Thyroid gland (tissue), 4 donors: ENCODE measurements around the gene SLC22A1. TPM values are rescaled to one million over a fixed set of nuclear protein-coding genes. Genes with fewer than 3 reads are reported as not detected.

Experiments used
- DNase-seq, 2 donors: peaks; one replicate each; pipeline ENCODE4 v3.0.0-alpha.2; 2019
- H3K27ac ChIP-seq, 3 donors: fragments of 200-600 bp; sonication (generic); 1 replicate in 2 of 3; 2 replicates in 1 of 3; pipeline ENCODE4 v1.5.1; 2016 to 2019; ENCODE audit warnings: mild to moderate bottlenecking in 1 of 3, moderate library complexity in 1 of 3
- H3K27me3 ChIP-seq: fragments of 200-600 bp; sonication (generic); one replicate; pipeline ENCODE4 v1.5.1; 2019
- H3K36me3 ChIP-seq, 2 donors: fragments of 200-600 bp; sonication (generic); one replicate each; pipeline ENCODE4 v1.5.1; 2016 to 2019
- H3K4me1 ChIP-seq, 2 donors: fragments of 200-600 bp; sonication (generic); one replicate each; pipeline ENCODE4 v1.5.1; 2017 to 2019
- H3K4me3 ChIP-seq, 3 donors: fragments of 200-600 bp; sonication (generic); replicated peaks in 1 of 3; 1 replicate in 2 of 3; 2 replicates in 1 of 3; pipeline ENCODE4 v1.5.1; 2016; ENCODE audit warnings: mild to moderate bottlenecking in 1 of 3
- H3K9me3 ChIP-seq: fragments of 200-600 bp; sonication (generic); one replicate; pipeline ENCODE4 v1.5.1; 2017
- POLR2A ChIP-seq, 2 donors: fragments of 450-650 bp; IDR thresholded peaks; one replicate each; pipeline ENCODE4 v1.6.1; 2017; ENCODE audit warnings: antibody characterized with exemption in 2 of 2, mild to moderate bottlenecking in 2 of 2, moderate library complexity in 1 of 2
- WGBS, 2 donors: methylation state at CpG; one replicate each; pipeline ENCODE4 v1.1.5; 2017; 5-methylcytosine and 5-hydroxymethylcytosine counted together
- intact Hi-C: fragments of 100-400 bp; cut with DNase I; formaldehyde crosslinking; loops from one replicate; pipeline ENCODE4 v1.15.1; 2023
- total RNA-seq, 4 donors: library from RNA; depleted of rRNA; stranded (reverse); fragments of >200 nt; gene quantifications; one replicate each; pipeline ENCODE4 v1.2.3, GENCODE V29; 2016
- TF ChIP-seq, protein P1 (sequence below), 6 experiments: fragments of 200-600 bp in 3 of 6; fragments of 450-650 bp in 3 of 6; sonication (generic) in 3 of 6; IDR thresholded peaks; one replicate each; pipeline ENCODE4 v1.5.1; 2016 to 2019; ENCODE audit warnings: antibody characterized with exemption in 6 of 6, mild to moderate bottlenecking in 2 of 6, inconsistent platforms in 1 of 6, moderate library complexity in 1 of 6

The SLC22A1 gene
- total RNA-seq, 4 donors from 2014 or later, result 2.0 to 4.8 (median 3.7) TPM

DNA sequence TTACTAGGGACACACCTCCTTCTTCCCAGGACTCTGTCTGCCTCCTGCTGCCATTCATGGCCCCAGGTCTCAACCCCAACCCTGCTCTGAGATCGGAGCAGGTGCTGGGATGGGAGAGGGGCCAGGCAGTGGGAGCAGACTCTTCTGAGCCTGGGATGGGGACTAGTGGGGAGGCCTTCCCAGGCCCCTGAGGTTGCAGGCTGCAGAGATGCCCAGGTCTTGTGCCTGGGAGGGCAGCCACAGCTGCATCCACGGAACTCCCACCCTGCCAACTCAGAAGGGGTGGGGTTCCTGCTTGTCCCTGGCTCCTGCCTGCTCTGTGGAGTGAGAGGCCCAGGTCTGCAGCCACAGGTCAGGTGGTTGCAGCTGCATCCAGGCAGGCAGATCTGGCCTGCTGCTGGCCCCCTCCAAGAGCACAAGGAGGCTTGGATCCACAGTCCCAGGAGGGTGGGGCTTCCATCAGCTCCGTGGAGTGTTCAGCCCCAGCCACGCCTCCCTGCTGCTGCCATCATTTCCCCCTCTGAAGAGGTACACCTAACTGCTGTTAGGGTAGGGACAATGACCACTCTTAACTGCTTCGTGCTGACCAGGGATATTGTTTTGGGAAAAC, 2.9 kb upstream of the SLC22A1 start:
- intact Hi-C loops, result no loop called here
- H3K9me3 ChIP-seq, result no peaks in the 10 kb centered on the region
- WGBS, 2 donors, result 80 to 93% methylated on average over 4 of the region's 5 CpGs
- no peak for TF ChIP-seq POLR2A (IDR thresholded peaks at IDR 0.05)
- H3K36me3 ChIP-seq, result no peaks in the 10 kb centered on the region
- no peaks in the 10 kb centered on the region for H3K4me1 ChIP-seq
- no peak overlapping the region for H3K4me3 ChIP-seq
- no peak for DNase-seq
- no peak overlapping the region for H3K27ac ChIP-seq
- no peaks in the 10 kb centered on the region for H3K27me3 ChIP-seq

DNA sequence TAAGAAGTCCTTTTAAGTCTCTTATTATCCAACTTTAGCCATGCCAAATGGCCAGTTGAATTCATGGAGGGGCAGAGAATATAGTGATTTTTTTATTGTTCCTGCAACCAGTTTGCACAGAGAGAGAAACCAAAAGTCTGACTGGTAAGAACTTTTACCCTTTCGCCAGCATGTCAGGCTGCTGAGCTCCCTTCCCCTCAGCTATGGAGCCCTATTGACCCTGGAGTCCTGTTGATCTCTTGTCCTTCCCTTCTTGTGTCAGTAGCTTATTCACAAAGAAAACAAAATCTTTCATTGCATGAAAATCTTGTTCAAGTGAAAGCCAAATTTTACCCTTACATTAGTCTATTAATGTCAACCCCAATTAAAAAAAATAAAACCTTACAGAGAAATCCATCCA, 1.5 kb upstream of the SLC22A1 start:
- H3K27me3 ChIP-seq, result no peaks in the 10 kb centered on the region
- H3K4me3 ChIP-seq, result no peak overlapping the region
- TF ChIP-seq, protein P1, sequence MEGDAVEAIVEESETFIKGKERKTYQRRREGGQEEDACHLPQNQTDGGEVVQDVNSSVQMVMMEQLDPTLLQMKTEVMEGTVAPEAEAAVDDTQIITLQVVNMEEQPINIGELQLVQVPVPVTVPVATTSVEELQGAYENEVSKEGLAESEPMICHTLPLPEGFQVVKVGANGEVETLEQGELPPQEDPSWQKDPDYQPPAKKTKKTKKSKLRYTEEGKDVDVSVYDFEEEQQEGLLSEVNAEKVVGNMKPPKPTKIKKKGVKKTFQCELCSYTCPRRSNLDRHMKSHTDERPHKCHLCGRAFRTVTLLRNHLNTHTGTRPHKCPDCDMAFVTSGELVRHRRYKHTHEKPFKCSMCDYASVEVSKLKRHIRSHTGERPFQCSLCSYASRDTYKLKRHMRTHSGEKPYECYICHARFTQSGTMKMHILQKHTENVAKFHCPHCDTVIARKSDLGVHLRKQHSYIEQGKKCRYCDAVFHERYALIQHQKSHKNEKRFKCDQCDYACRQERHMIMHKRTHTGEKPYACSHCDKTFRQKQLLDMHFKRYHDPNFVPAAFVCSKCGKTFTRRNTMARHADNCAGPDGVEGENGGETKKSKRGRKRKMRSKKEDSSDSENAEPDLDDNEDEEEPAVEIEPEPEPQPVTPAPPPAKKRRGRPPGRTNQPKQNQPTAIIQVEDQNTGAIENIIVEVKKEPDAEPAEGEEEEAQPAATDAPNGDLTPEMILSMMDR (IDR thresholded peaks at IDR 0.05), result no peak
- TF ChIP-seq POLR2A (IDR thresholded peaks at IDR 0.05), result no peak
- no peaks in the 10 kb centered on the region for H3K9me3 ChIP-seq
- DNase-seq, result no peak
- intact Hi-C loops, result no loop called here
- H3K36me3 ChIP-seq, result no peaks in the 10 kb centered on the region
- 90 to 100% methylated on average over 1 of the region's 1 CpG for WGBS, 2 donors
- no peak overlapping the region for H3K27ac ChIP-seq
- H3K4me1 ChIP-seq, result no peaks in the 10 kb centered on the region

DNA sequence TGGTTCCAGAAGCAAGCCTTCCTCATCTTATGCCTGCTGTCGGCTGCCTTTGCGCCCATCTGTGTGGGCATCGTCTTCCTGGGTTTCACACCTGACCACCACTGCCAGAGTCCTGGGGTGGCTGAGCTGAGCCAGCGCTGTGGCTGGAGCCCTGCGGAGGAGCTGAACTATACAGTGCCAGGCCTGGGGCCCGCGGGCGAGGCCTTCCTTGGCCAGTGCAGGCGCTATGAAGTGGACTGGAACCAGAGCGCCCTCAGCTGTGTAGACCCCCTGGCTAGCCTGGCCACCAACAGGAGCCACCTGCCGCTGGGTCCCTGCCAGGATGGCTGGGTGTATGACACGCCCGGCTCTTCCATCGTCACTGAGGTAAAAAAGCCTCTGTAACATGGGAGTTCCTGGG, 366 bp downstream of the SLC22A1 start:
- no peak for DNase-seq
- Histone ChIP-seq H3K27ac (no peak overlapping the region), H3K4me1 (no peaks in the 10 kb centered on the region), H3K9me3 (no peaks in the 10 kb centered on the region), H3K36me3 (no peaks in the 10 kb centered on the region), H3K4me3 (no peak overlapping the region), H3K27me3 (no peaks in the 10 kb centered on the region)
- intact Hi-C loops, result no loop called here
- WGBS, 2 donors, result 92 to 100% methylated on average over 8 to 9 of the region's 14 CpGs
- TF ChIP-seq POLR2A (IDR thresholded peaks at IDR 0.05), result no peak
- TF ChIP-seq, protein P1 (IDR thresholded peaks at IDR 0.05), result no peak

DNA sequence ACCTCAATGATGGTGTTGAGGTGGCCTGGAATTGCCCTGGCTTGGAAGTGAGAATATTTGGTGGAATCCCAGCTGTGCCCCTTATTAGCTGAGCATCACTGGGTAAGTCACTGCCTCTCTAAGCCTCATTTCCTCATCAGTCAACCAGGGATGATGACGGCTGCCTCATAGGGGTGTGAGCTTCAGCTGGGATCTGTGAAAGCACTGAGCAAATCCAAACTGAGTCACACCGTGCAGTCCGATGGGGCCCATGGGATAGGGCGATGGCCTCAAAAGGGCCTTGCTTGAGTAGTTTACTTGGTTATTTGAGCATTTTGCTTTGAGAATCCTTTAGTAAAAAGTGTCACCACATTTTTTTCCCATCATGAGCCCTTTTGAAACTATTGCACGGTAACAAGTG, 1.1 kb downstream of the SLC22A1 start:
- TF ChIP-seq, protein P1 (IDR thresholded peaks at IDR 0.05), result no peak
- no peak for TF ChIP-seq POLR2A (IDR thresholded peaks at IDR 0.05)
- H3K4me3 ChIP-seq, result no peak overlapping the region

DNA sequence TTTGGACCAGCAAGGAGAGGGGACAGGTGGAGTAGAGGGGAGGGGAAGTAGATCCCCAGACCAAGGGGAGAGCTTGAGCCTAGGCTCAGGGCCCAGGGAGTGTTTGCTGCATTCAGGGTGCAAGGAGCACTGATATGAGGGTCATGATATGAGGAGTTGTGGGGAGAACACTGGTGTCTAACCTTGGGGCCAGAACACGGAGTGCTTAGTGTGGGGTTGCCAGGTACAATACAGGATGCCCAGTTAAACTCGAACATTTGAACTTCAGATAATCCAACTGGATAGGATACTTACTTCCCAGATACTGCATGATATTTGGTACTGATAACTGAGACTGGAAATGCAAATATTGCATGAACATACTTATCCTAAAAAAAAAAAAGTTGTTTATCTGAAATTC, 2.4 kb downstream of the SLC22A1 start:
- no peak for TF ChIP-seq POLR2A (IDR thresholded peaks at IDR 0.05)
- TF ChIP-seq, protein P1 (IDR thresholded peaks at IDR 0.05), result no peak
- intact Hi-C loops, result no loop called here
- DNase-seq, result no peak
- Histone ChIP-seq H3K4me3 (no peak overlapping the region), H3K9me3 (no peaks in the 10 kb centered on the region), H3K27ac (no peak overlapping the region), H3K4me1 (no peaks in the 10 kb centered on the region), H3K36me3 (no peaks in the 10 kb centered on the region), H3K27me3 (no peaks in the 10 kb centered on the region)
- 94 to 98% methylated on average over 2 of the region's 2 CpGs for WGBS, 2 donors

More for the DNA sequence above, 1.1 kb downstream of the SLC22A1 start:
- no peak overlapping the region for H3K27ac ChIP-seq
- 98 to 99% methylated on average over 5 of the region's 5 CpGs for WGBS, 2 donors
- no peaks in the 10 kb centered on the region for H3K27me3 ChIP-seq
- H3K36me3 ChIP-seq, result no peaks in the 10 kb centered on the region
- H3K9me3 ChIP-seq, result no peaks in the 10 kb centered on the region
- no peak for DNase-seq
- H3K4me1 ChIP-seq, result no peaks in the 10 kb centered on the region
- intact Hi-C loops, result no loop called here
